SK-N-SH (cell line): ENCODE results near the gene EPB41L1. TPM values are rescaled to one million over a fixed set of nuclear protein-coding genes. Genes with fewer than 3 reads are reported as not detected.

ENCODE experiments used
- CTCF ChIA-PET: fragments of 300-600, 350-600 bp; formaldehyde crosslinking; extraction: SDS; loops from one replicate; lab custom pipeline; 2021; lab: Yijun Ruan, JAX
- POLR2A ChIA-PET: fragments of 350-600 bp; sonication (Branson Sonifier 250); formaldehyde crosslinking; extraction: SDS; loops from one replicate; lab custom pipeline; 2020; ENCODE audit warnings: antibody characterized with exemption, inconsistent platforms; lab: Yijun Ruan, JAX
- DNase-seq: peaks from one replicate; pipeline ENCODE4 v3.0.0; 2012
- H2AFZ ChIP-seq: fragments of 200-600 bp; sonication (generic); 2 replicates; pipeline ENCODE4 v1.8.1; 2016; ENCODE audit warnings: antibody characterized with exemption, mild to moderate bottlenecking, low read depth
- H3F3A ChIP-seq: fragments of 200-600 bp; sonication (generic); replicated peaks from 2 replicates; pipeline ENCODE3; 2016; ENCODE audit warnings: antibody characterized with exemption, mild to moderate bottlenecking; ENCODE audit not compliant: insufficient read depth
- H3K27ac ChIP-seq, 2 experiments: fragments of 200-500 bp in 1 of 2; fragments of 200-600 bp in 1 of 2; sonication (Bioruptor generic) in 1 of 2; sonication (generic), shearing (Covaris generic) in 1 of 2; 2 replicates each; pipeline versions ENCODE4 v1.5.1 to v1.6.1; 2014 to 2016; ENCODE audit warnings: low read depth in 2 of 2, inconsistent platforms in 1 of 2, low read length in 1 of 2, mild to moderate bottlenecking in 1 of 2, mixed read lengths in 1 of 2
- H3K27me3 ChIP-seq: fragments of 200-600 bp; sonication (generic), shearing (Covaris generic); 2 replicates; pipeline ENCODE4 v1.6.1; 2016; ENCODE audit warnings: mixed run types; ENCODE audit not compliant: insufficient read depth
- H3K36me3 ChIP-seq, 2 experiments: fragments of 200-500 bp in 1 of 2; fragments of 200-600 bp in 1 of 2; sonication (Bioruptor generic) in 1 of 2; sonication (generic) in 1 of 2; replicated peaks in 1 of 2; 2 replicates each; pipeline versions ENCODE3 to v1.5.1; 2014 to 2016; ENCODE audit warnings: low read length in 1 of 2, mild to moderate bottlenecking in 1 of 2; ENCODE audit not compliant: insufficient read depth in 2 of 2, control insufficient read depth in 1 of 2
- H3K4me1 ChIP-seq, 2 experiments: fragments of 200-500 bp in 1 of 2; fragments of 200-600 bp in 1 of 2; sonication (Bioruptor generic) in 1 of 2; sonication (generic), shearing (Covaris generic) in 1 of 2; 2 replicates each; pipeline versions ENCODE4 v1.5.1 to v1.6.1; 2014 to 2016; ENCODE audit warnings: low read depth in 1 of 2, low read length in 1 of 2, mixed run types in 1 of 2; ENCODE audit not compliant: insufficient read depth in 2 of 2, control insufficient read depth in 1 of 2
- H3K4me2 ChIP-seq: fragments of 200-600 bp; sonication (generic), shearing (Covaris generic); 2 replicates; pipeline ENCODE4 v1.6.1; 2017; ENCODE audit warnings: mixed run types
- H3K4me3 ChIP-seq, 2 experiments: fragments of 200-500 bp in 1 of 2; fragments of 200-600 bp in 1 of 2; sonication (Bioruptor generic) in 1 of 2; sonication (generic), shearing (Covaris generic) in 1 of 2; 2 replicates each; pipeline versions ENCODE4 v1.5.1 to v1.8.1; 2014 to 2016; ENCODE audit warnings: low read depth in 2 of 2, inconsistent platforms in 1 of 2, low read length in 1 of 2, mild to moderate bottlenecking in 1 of 2, mixed read lengths in 1 of 2, moderate library complexity in 1 of 2
- H3K79me2 ChIP-seq: fragments of 200-600 bp; sonication (generic); 2 replicates; pipeline ENCODE4 v1.8.1; 2017; ENCODE audit warnings: mild to moderate bottlenecking; ENCODE audit not compliant: insufficient read depth
- H3K9ac ChIP-seq: fragments of 200-600 bp; sonication (generic); 2 replicates; pipeline ENCODE4 v1.6.1; 2017; ENCODE audit warnings: mixed run types
- H3K9me2 ChIP-seq: fragments of 200-600 bp; sonication (generic); 2 replicates; pipeline ENCODE4 v1.6.1; 2017; ENCODE audit warnings: mixed run types
- H3K9me3 ChIP-seq: fragments of 200-600 bp; sonication (generic); 2 replicates; pipeline ENCODE4 v1.6.1; 2017; ENCODE audit warnings: mixed run types, mild to moderate bottlenecking, moderate library complexity
- H4K20me1 ChIP-seq: fragments of 200-600 bp; sonication (generic); 2 replicates; pipeline ENCODE4 v1.6.1; 2017; ENCODE audit warnings: mild to moderate bottlenecking, mixed run types; ENCODE audit not compliant: insufficient read depth
- CHD2 ChIP-seq: fragments of 150-350 bp; IDR thresholded peaks from 2 replicates; pipeline ENCODE4 v1.6.1; 2018; ENCODE audit warnings: low read length; ENCODE audit not compliant: partially characterized antibody
- ELF1 ChIP-seq: IDR thresholded peaks from 2 replicates; pipeline ENCODE4 v1.4.0; 2012
- FOXJ3 ChIP-seq: sonication (generic); formaldehyde crosslinking; IDR thresholded peaks from 2 replicates; pipeline ENCODE4 v1.5.1; 2020; ENCODE audit warnings: mild to moderate bottlenecking, missing genetic modification reagents
- FOXM1 ChIP-seq: IDR thresholded peaks from 2 replicates; pipeline ENCODE4 v1.4.0; 2012; ENCODE audit warnings: low read depth, mild to moderate bottlenecking
- GABPA ChIP-seq: IDR thresholded peaks from 2 replicates; pipeline ENCODE4 v1.4.0; 2012; ENCODE audit warnings: low read depth, mild to moderate bottlenecking
- GATA2 ChIP-seq: sonication (generic); formaldehyde crosslinking; IDR thresholded peaks from 2 replicates; pipeline ENCODE4 v1.5.0; 2020; ENCODE audit warnings: mild to moderate bottlenecking, missing genetic modification reagents
- JUND ChIP-seq: IDR thresholded peaks from 2 replicates; pipeline ENCODE4 v1.4.0; 2012
- MXI1 ChIP-seq: IDR thresholded peaks from 2 replicates; pipeline ENCODE4 v1.6.1; 2012; ENCODE audit warnings: mild to moderate bottlenecking, low read depth, low read length, improper control_type of control experiment
- NFIC ChIP-seq: IDR thresholded peaks from 2 replicates; pipeline ENCODE4 v1.4.0; 2012; ENCODE audit warnings: borderline replicate concordance
- NRF1 ChIP-seq: IDR thresholded peaks from 2 replicates; pipeline ENCODE4 v1.6.1; 2012; ENCODE audit warnings: low read depth, mild to moderate bottlenecking, low read length
- POLR2AphosphoS5 ChIP-seq: IDR thresholded peaks from 2 replicates; pipeline ENCODE4 v1.6.1; 2012; ENCODE audit warnings: low read depth, low read length
- RAD21 ChIP-seq: IDR thresholded peaks from 2 replicates; pipeline ENCODE4 v1.6.1; 2012; ENCODE audit warnings: mild to moderate bottlenecking, low read length
- RFX5 ChIP-seq: IDR thresholded peaks from 2 replicates; pipeline ENCODE4 v1.6.1; 2012; ENCODE audit warnings: mild to moderate bottlenecking, improper control_type of control experiment, low read length
- SMC3 ChIP-seq: IDR thresholded peaks from 2 replicates; pipeline ENCODE4 v1.6.1; 2012; ENCODE audit warnings: low read depth, low read length, improper control_type of control experiment
- TCF12 ChIP-seq: IDR thresholded peaks from 2 replicates; pipeline ENCODE4 v1.4.0; 2012
- TEAD4 ChIP-seq: IDR thresholded peaks from 2 replicates; pipeline ENCODE4 v1.4.0; 2012; ENCODE audit warnings: mild to moderate bottlenecking, borderline replicate concordance; ENCODE audit not compliant: insufficient read depth
- WGBS: methylation state at CpG from one replicate; pipeline ENCODE4 v1.1.6; 2017; ENCODE audit warnings: low lambda C conversion rate; 5-methylcytosine and 5-hydroxymethylcytosine counted together
- polyA plus RNA-seq, 3 experiments: library from polyadenylated mRNA; depleted of rRNA; stranded (reverse); fragments of >200 nt; gene quantifications; 2 replicates each; pipeline ENCODE4 v1.2.3, GENCODE V29; 2012
- TF ChIP-seq, protein P1 (sequence below): IDR thresholded peaks from 2 replicates; pipeline ENCODE4 v1.4.0; 2012; ENCODE audit warnings: low read depth
- TF ChIP-seq, protein P2 (sequence below): fragments of 200-600 bp; sonication (generic); IDR thresholded peaks from 2 replicates; pipeline ENCODE4 v1.6.1; 2017; ENCODE audit warnings: antibody characterized with exemption, mild to moderate bottlenecking, moderate library complexity
- TF ChIP-seq, protein P3 (sequence below): IDR thresholded peaks from 2 replicates; pipeline ENCODE4; 2012
- TF ChIP-seq, protein P4 (sequence below): fragments of 150-350 bp; IDR thresholded peaks from 2 replicates; pipeline ENCODE4 v1.6.1; 2016; ENCODE audit warnings: mild to moderate bottlenecking, low read depth, low read length

Gene EPB41L1
- polyA plus RNA-seq, 1 of the 3 experiments (the other 2 are of a cell fraction) = 26.1 TPM

DNA sequence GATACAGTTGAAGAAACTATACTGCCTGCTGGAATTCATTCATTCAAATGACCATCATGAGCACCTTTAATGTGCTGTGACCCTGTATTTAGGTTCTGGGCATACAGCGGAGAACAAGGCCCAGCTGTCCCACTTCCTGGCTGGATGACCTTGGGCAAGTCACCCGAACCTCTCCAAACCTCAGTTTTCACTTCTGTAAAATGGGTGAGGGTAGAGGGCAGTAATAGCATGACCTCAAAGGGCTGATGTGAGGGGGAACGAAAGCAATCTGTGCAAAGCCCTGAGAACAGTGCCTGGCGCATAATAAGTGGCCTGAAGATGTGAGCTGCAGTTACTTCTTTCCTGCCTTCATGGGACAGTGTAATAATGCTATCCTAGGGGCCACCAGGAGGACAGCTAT is 61.2 kb downstream of the EPB41L1 start:
- no peaks in the 10 kb centered on the region for H3K9me2 ChIP-seq
- no peaks in the 10 kb centered on the region for H3K4me1 ChIP-seq
- H3K79me2 ChIP-seq = no peaks in the 10 kb centered on the region
- H3F3A ChIP-seq = no peaks in the 10 kb centered on the region
- no peak overlapping the region for H3K4me3 ChIP-seq
- no peak overlapping the region for H2AFZ ChIP-seq
- H3K4me2 ChIP-seq = no peak overlapping the region
- H3K27me3 ChIP-seq = no peaks in the 10 kb centered on the region
- H3K9ac ChIP-seq = no peak overlapping the region
- TF ChIP-seq GABPA = no peak
- TF ChIP-seq POLR2AphosphoS5 = no peak
- TF ChIP-seq, protein P1, sequence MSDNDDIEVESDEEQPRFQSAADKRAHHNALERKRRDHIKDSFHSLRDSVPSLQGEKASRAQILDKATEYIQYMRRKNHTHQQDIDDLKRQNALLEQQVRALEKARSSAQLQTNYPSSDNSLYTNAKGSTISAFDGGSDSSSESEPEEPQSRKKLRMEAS = no peak
- no peak for TF ChIP-seq NFIC
- TF ChIP-seq, protein P2, sequence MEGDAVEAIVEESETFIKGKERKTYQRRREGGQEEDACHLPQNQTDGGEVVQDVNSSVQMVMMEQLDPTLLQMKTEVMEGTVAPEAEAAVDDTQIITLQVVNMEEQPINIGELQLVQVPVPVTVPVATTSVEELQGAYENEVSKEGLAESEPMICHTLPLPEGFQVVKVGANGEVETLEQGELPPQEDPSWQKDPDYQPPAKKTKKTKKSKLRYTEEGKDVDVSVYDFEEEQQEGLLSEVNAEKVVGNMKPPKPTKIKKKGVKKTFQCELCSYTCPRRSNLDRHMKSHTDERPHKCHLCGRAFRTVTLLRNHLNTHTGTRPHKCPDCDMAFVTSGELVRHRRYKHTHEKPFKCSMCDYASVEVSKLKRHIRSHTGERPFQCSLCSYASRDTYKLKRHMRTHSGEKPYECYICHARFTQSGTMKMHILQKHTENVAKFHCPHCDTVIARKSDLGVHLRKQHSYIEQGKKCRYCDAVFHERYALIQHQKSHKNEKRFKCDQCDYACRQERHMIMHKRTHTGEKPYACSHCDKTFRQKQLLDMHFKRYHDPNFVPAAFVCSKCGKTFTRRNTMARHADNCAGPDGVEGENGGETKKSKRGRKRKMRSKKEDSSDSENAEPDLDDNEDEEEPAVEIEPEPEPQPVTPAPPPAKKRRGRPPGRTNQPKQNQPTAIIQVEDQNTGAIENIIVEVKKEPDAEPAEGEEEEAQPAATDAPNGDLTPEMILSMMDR = no peak
- TF ChIP-seq, protein P3, sequence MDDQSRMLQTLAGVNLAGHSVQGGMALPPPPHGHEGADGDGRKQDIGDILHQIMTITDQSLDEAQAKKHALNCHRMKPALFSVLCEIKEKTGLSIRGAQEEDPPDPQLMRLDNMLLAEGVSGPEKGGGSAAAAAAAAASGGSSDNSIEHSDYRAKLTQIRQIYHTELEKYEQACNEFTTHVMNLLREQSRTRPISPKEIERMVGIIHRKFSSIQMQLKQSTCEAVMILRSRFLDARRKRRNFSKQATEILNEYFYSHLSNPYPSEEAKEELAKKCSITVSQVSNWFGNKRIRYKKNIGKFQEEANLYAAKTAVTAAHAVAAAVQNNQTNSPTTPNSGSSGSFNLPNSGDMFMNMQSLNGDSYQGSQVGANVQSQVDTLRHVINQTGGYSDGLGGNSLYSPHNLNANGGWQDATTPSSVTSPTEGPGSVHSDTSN = no peak
- no peak for TF ChIP-seq RAD21
- TF ChIP-seq, protein P4, sequence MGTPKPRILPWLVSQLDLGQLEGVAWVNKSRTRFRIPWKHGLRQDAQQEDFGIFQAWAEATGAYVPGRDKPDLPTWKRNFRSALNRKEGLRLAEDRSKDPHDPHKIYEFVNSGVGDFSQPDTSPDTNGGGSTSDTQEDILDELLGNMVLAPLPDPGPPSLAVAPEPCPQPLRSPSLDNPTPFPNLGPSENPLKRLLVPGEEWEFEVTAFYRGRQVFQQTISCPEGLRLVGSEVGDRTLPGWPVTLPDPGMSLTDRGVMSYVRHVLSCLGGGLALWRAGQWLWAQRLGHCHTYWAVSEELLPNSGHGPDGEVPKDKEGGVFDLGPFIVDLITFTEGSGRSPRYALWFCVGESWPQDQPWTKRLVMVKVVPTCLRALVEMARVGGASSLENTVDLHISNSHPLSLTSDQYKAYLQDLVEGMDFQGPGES = no peak
- no peak for TF ChIP-seq FOXJ3 (CRISPR knock-in tag)
- TF ChIP-seq ELF1 = no peak
- no peak for TF ChIP-seq TCF12
- no peak for TF ChIP-seq RFX5
- TF ChIP-seq GATA2 = no peak
- TF ChIP-seq SMC3 = no peak
- TF ChIP-seq NRF1 = no peak
- TF ChIP-seq CHD2 = no peak
- no peak for TF ChIP-seq MXI1
- TF ChIP-seq FOXM1 = no peak
- no peak for TF ChIP-seq TEAD4
- no peak for TF ChIP-seq JUND
- 91% methylated on average over 4 of the region's 4 CpGs for WGBS
- DNase-seq = no peak
- H4K20me1 ChIP-seq = no peaks in the 10 kb centered on the region
- ChIA-PET POLR2A (no interaction called here), CTCF (interaction anchor here (1.0 to 4.8 kb wide), 7 partner anchors 12 to 224 kb away, joined by 3 to 34 read pairs (median 10); no protein-coding TSS in a partner anchor)
- H3K27ac ChIP-seq = no peak overlapping the region
- H3K9me3 ChIP-seq = no peaks in the 10 kb centered on the region
- H3K36me3 ChIP-seq = peaks cover 0 to 21% of the 10 kb centered on the region in 2 experiments
